Measurements from ENCODE around the gene GHRL. TPM values are rescaled to one million over a fixed set of nuclear protein-coding genes. Genes with fewer than 3 reads are reported as not detected.

The GHRL gene
- total and polyA plus RNA-seq, 2 donors (not counting 3 experiments of a cell fraction or from before 2014, with no cell fraction given) = not detected

- FAIRE-seq = no peak
- no TSS peak for BruUV-seq (replicated peaks)
- ChIA-PET CTCF (interaction anchor here (1.5 kb wide), 1 partner anchor 144 kb away, joined by 3 read pairs; the partner anchor contains the start of gene VHL), POLR2A (no interaction called here)
- TF ChIP-seq JUN (IDR thresholded peaks at IDR 0.05; ENCODE audit: borderline replicate concordance, insufficient read depth, insufficient read length, low read depth) (no peak), CTCF (IDR thresholded peaks at IDR 0.05; ENCODE audit: extremely low read depth in 1 of 2, insufficient read depth in 1 of 2, low read depth in 1 of 2, low read length in 2 of 2) (no peak), FOS (IDR thresholded peaks at IDR 0.05; ENCODE audit: borderline replicate concordance, insufficient read depth, low read length) (no peak), EZH2 (IDR thresholded peaks at IDR 0.05; ENCODE audit: borderline replicate concordance, low read depth, low read length, severe bottlenecking) (no peak), MAX (IDR thresholded peaks at IDR 0.05; ENCODE audit: insufficient read depth, insufficient read length) (no peak), POLR2A (IDR thresholded peaks at IDR 0.05; ENCODE audit: low read depth, low read length) (no peak), GATA2 (IDR thresholded peaks at IDR 0.05; ENCODE audit: insufficient read depth, insufficient read length, low read depth, low read length) (no peak), MYC (IDR thresholded peaks at IDR 0.05; ENCODE audit: low read depth, low read length) (no peak), POLR2AphosphoS5 (IDR thresholded peaks at IDR 0.05; ENCODE audit: insufficient read depth, low read depth, low read length) (no peak)
- no peak for DNase-seq (ENCODE audit: low read depth, low spot score)
- Histone ChIP-seq H2AFZ (ENCODE audit: low read depth, low read length) (no peak overlapping the region), H3K36me3 (ENCODE audit: control insufficient read depth in 2 of 2, extremely low read depth in 1 of 2, insufficient read depth in 2 of 2, low read length in 2 of 2) (peaks cover 0 to 3% of the 10 kb centered on the region in 2 experiments), H4K20me1 (replicated peaks; ENCODE audit: control insufficient read depth, extremely low read depth, insufficient read depth, low read length) (no peaks in the 10 kb centered on the region), H3K4me2 (ENCODE audit: insufficient read depth, low read length) (no peak overlapping the region), H3K9ac (replicated peaks; ENCODE audit: extremely low read depth, insufficient read depth, low read length) (no peak overlapping the region), H3K27me3 (ENCODE audit: control insufficient read depth in 2 of 2, insufficient read depth in 2 of 2, low read length in 2 of 2) (no peaks in the 10 kb centered on the region), H3K9me1 (replicated peaks; ENCODE audit: control insufficient read depth, extremely low read depth, insufficient read depth, low read length) (no peaks in the 10 kb centered on the region), H3K27ac (ENCODE audit: insufficient read depth, low read depth, low read length) (no peak overlapping the region), H3K9me3 (replicated peaks; ENCODE audit: control insufficient read depth, insufficient read depth, low read length) (no peaks in the 10 kb centered on the region), H3K4me3 (replicated peaks in 1 of 3; ENCODE audit: insufficient read depth in 1 of 3, low read depth in 1 of 3, low read length in 3 of 3) (no peak overlapping the region), H3K79me2 (ENCODE audit: control insufficient read depth, insufficient read depth, low read length) (no peaks in the 10 kb centered on the region), H3K4me1 (ENCODE audit: control insufficient read depth, extremely low read depth, insufficient read depth, low read length) (no peaks in the 10 kb centered on the region)
- dilution Hi-C loops (cut with MboI; ENCODE audit: extremely low pct_ligation_motif_present, low sequenced_read_pairs) (no loop called here), intact Hi-C loops (cut with micrococcal nuclease) (no loop called here)
Observed at GRCh38 chr3:10285272-10286132, 7.2 kb downstream of the GHRL start.

Measured in endothelial cell of umbilical vein (primary cell).